ENCODE data around the gene CATSPER1. TPM values are rescaled to one million over a fixed set of nuclear protein-coding genes. Genes with fewer than 3 reads are reported as not detected.

The CATSPER1 gene
- not detected in 2 replicates for total RNA-seq (2014; rRNA removed; shearing (Covaris generic))
- not detected in 2 replicates for polyA plus RNA-seq (2016; fragmentation: Nextera tagmentation; extraction: Ambion mirVana)
- long read RNA-seq = 0 reads

DNA sequence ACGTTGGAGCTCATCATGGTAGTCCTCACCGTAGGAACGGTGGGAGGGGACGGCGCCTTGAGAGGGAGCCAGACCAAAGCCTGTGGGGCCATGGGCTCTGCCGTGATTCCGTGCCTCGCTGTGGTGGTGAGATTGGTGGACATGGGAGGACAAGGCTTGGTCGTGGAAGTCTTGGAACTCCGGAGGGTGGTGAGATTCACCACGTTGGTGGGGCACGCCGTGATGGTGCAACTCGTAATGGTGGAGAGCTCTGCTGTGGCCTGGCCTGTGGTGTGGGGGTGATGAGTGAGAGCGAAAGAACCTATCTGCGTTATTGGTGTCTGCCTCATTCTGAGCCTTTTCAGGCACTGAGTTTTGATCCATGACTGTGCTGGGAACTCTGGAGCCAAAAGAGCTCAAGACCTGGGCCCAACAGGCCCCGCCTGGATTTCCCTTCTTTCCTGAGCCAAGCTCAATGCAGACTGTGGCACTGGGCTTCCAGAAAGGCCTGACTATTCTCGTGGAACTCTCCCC is at the start of gene CATSPER1:
Gene CATSPER1 (minus strand): TSS at position 463 of the 513 bp plus-strand sequence. CDS start 100 bp downstream, at position 363.
- no peaks in the 10 kb centered on the region for H4K20me1 ChIP-seq (replicated peaks; ENCODE audit: insufficient read depth)
- H3K27me3 ChIP-seq (ENCODE audit: insufficient read depth) = 0 out of 2 replicates have a peak, but pooled peaks cover 10% of the 10 kb centered on the region
- Mint-ChIP-seq H3K27ac (no peak within 1 kb of the TSS), H3K9me3 (no peaks in the 10 kb centered on the region; the same call in 2 of the 3 replicates), H3K4me3 (no peak within 1 kb of the TSS), H3K36me3 (ENCODE audit: low read depth) (no peaks in the 10 kb centered on the region; the same call in 2 of the 3 replicates), H3K27me3 (ENCODE audit: insufficient read depth, low read depth, poor library complexity) (peaks cover 17% of the 10 kb centered on the region), H3K4me1 (peaks cover 3% of the 10 kb centered on the region; the same call in 1 of the 3 replicates)
- DNase-seq (ENCODE audit: low spot score) (no peak), ATAC-seq (no peak)
- H3K4me3 ChIP-seq = no peak within 1 kb of the TSS
- no peak within 1 kb of the TSS for H2AFZ ChIP-seq
- no peaks in the 10 kb centered on the region for H3K9me2 ChIP-seq (ENCODE audit: insufficient read depth)
- TF ChIP-seq ZNF331 (CRISPR knock-in tag; IDR thresholded peaks at IDR 0.05; ENCODE audit: low read depth) (no peak), EZH2phosphoT487 (IDR thresholded peaks at IDR 0.05; ENCODE audit: unreplicated experiment) (no peak)
- H3K36me3 ChIP-seq (ENCODE audit: insufficient read depth) = no peaks in the 10 kb centered on the region
- no peaks in the 10 kb centered on the region for H3K4me1 ChIP-seq (ENCODE audit: insufficient read depth)
- no peak within 1 kb of the TSS for H3K27ac ChIP-seq (ENCODE audit: low read depth)
- H3F3A ChIP-seq (replicated peaks; ENCODE audit: low read depth) = no peaks in the 10 kb centered on the region
- H3K4me2 ChIP-seq = no peak within 1 kb of the TSS
- H3K79me2 ChIP-seq (replicated peaks; ENCODE audit: insufficient read depth) = no peaks in the 10 kb centered on the region

DNA sequence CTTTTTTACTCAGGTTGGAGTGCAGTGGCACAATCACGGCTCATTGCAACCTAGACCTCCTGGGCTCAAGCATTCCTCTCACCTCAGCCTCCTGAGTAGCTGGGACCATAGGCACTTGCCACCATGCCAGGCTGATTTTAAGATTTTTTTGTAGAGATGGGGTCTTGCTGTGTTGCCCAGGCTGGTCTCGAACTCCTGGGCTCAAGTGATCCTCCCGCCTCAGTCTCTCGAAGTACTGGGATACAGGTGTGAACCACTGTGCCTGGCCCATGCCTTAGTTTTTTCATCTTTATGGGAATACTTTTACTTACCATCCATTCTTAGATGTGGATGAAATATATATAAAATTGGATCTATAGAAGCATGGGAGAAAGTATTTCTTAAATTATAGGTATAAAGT is 49.0 kb upstream of the CATSPER1 start:
- ATAC-seq = no peak
- H4K20me1 ChIP-seq (replicated peaks; ENCODE audit: insufficient read depth) = peaks cover 14% of the 10 kb centered on the region
- DNase-seq (ENCODE audit: low spot score) = no peak
- no peak overlapping the region for H3K4me2 ChIP-seq
- no peak overlapping the region for H3K4me3 Mint-ChIP-seq
- no peaks in the 10 kb centered on the region for H3K9me2 ChIP-seq (ENCODE audit: insufficient read depth)
- no peak overlapping the region for H2AFZ ChIP-seq
- H3K36me3 Mint-ChIP-seq (ENCODE audit: low read depth) = peaks cover 5% of the 10 kb centered on the region
- H3F3A ChIP-seq (replicated peaks; ENCODE audit: low read depth) = peaks cover 6% of the 10 kb centered on the region; the same call in 1 of the 2 replicates
- no peaks in the 10 kb centered on the region for H3K9me3 Mint-ChIP-seq
- H3K27ac ChIP-seq (ENCODE audit: low read depth) = no peak overlapping the region
- H3K4me1 Mint-ChIP-seq = peaks cover 14% of the 10 kb centered on the region
- H3K4me1 ChIP-seq (ENCODE audit: insufficient read depth) = peaks cover 13% of the 10 kb centered on the region
- H3K27ac Mint-ChIP-seq = no peak overlapping the region
- H3K4me3 ChIP-seq = no peak overlapping the region
- H3K27me3 Mint-ChIP-seq (ENCODE audit: insufficient read depth, low read depth, poor library complexity) = peaks cover 6% of the 10 kb centered on the region
- H3K79me2 ChIP-seq (replicated peaks; ENCODE audit: insufficient read depth) = peaks cover 47% of the 10 kb centered on the region
- peaks cover 6% of the 10 kb centered on the region for H3K36me3 ChIP-seq (ENCODE audit: insufficient read depth)
- H3K27me3 ChIP-seq (ENCODE audit: insufficient read depth) = no peaks in the 10 kb centered on the region
- no peak for TF ChIP-seq NANOG (IDR thresholded peaks at IDR 0.05; ENCODE audit: borderline replicate concordance)
- no peak for TF ChIP-seq ZNF114 (CRISPR knock-in tag; IDR thresholded peaks at IDR 0.05)
- TF ChIP-seq JUNB (IDR thresholded peaks at IDR 0.05; ENCODE audit: unreplicated experiment) = no peak
- no peak for TF ChIP-seq CREB1 (CRISPR knock-in tag; IDR thresholded peaks at IDR 0.05; ENCODE audit: low read depth)
- TF ChIP-seq, protein P1, sequence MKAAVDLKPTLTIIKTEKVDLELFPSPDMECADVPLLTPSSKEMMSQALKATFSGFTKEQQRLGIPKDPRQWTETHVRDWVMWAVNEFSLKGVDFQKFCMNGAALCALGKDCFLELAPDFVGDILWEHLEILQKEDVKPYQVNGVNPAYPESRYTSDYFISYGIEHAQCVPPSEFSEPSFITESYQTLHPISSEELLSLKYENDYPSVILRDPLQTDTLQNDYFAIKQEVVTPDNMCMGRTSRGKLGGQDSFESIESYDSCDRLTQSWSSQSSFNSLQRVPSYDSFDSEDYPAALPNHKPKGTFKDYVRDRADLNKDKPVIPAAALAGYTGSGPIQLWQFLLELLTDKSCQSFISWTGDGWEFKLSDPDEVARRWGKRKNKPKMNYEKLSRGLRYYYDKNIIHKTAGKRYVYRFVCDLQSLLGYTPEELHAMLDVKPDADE (IDR thresholded peaks at IDR 0.05) = no peak
- TF ChIP-seq ZNF331 (CRISPR knock-in tag; IDR thresholded peaks at IDR 0.05; ENCODE audit: low read depth) = no peak
- TF ChIP-seq, protein P2, sequence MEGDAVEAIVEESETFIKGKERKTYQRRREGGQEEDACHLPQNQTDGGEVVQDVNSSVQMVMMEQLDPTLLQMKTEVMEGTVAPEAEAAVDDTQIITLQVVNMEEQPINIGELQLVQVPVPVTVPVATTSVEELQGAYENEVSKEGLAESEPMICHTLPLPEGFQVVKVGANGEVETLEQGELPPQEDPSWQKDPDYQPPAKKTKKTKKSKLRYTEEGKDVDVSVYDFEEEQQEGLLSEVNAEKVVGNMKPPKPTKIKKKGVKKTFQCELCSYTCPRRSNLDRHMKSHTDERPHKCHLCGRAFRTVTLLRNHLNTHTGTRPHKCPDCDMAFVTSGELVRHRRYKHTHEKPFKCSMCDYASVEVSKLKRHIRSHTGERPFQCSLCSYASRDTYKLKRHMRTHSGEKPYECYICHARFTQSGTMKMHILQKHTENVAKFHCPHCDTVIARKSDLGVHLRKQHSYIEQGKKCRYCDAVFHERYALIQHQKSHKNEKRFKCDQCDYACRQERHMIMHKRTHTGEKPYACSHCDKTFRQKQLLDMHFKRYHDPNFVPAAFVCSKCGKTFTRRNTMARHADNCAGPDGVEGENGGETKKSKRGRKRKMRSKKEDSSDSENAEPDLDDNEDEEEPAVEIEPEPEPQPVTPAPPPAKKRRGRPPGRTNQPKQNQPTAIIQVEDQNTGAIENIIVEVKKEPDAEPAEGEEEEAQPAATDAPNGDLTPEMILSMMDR (conservative IDR thresholded peaks at IDR 0.05; ENCODE audit: low read depth in 2 of 2) = no peak
- no peak for TF ChIP-seq POLR2AphosphoS5 (IDR thresholded peaks at IDR 0.05; ENCODE audit: low read depth)
- TF ChIP-seq EZH2phosphoT487 (IDR thresholded peaks at IDR 0.05; ENCODE audit: unreplicated experiment) = no peak
- TF ChIP-seq, protein P3, sequence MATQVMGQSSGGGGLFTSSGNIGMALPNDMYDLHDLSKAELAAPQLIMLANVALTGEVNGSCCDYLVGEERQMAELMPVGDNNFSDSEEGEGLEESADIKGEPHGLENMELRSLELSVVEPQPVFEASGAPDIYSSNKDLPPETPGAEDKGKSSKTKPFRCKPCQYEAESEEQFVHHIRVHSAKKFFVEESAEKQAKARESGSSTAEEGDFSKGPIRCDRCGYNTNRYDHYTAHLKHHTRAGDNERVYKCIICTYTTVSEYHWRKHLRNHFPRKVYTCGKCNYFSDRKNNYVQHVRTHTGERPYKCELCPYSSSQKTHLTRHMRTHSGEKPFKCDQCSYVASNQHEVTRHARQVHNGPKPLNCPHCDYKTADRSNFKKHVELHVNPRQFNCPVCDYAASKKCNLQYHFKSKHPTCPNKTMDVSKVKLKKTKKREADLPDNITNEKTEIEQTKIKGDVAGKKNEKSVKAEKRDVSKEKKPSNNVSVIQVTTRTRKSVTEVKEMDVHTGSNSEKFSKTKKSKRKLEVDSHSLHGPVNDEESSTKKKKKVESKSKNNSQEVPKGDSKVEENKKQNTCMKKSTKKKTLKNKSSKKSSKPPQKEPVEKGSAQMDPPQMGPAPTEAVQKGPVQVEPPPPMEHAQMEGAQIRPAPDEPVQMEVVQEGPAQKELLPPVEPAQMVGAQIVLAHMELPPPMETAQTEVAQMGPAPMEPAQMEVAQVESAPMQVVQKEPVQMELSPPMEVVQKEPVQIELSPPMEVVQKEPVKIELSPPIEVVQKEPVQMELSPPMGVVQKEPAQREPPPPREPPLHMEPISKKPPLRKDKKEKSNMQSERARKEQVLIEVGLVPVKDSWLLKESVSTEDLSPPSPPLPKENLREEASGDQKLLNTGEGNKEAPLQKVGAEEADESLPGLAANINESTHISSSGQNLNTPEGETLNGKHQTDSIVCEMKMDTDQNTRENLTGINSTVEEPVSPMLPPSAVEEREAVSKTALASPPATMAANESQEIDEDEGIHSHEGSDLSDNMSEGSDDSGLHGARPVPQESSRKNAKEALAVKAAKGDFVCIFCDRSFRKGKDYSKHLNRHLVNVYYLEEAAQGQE (IDR thresholded peaks at IDR 0.05; ENCODE audit: unreplicated experiment) = no peak
- TF ChIP-seq EZH2 (IDR thresholded peaks at IDR 0.05; ENCODE audit: low read depth, unreplicated experiment) = no peak
- no peak for TF ChIP-seq STAT1 (IDR thresholded peaks at IDR 0.05; ENCODE audit: unreplicated experiment)
